Muscle of arm (tissue), 14 donors: ENCODE results near the gene POLG2. TPM values are rescaled to one million over a fixed set of nuclear protein-coding genes. Genes with fewer than 3 reads are reported as not detected.
A peak's percentile ranks its signal among the peaks of the same experiment; 100 is the strongest.

Experiments used
- DNase-seq: peaks from one replicate; pipeline ENCODE4 v3.0.0-alpha.2; 2013
- long read RNA-seq, 11 donors: transcript quantifications; one replicate each; lab custom pipeline, GENCODE V29; 2026
- polyA plus RNA-seq, 12 donors: library from polyadenylated mRNA; unstranded; fragments of 120-200 nt; gene quantifications; one replicate each; pipeline ENCODE4 v1.2.1, GENCODE V29; 2013; ENCODE audit not compliant: insufficient read length in 12 of 12

POLG2 gene
- 10 to 100 TPM in 11 of 12 donors, not detected in 1; 16.3 to 41.3 (median 25.5) TPM for polyA plus RNA-seq
- long read RNA-seq, donor 1, transcript POLG2-201 (8 exons, 1,564 nt) = major isoform, 5 of 8 reads
- long read RNA-seq, donor 1, partial matches to known transcripts = 0 of 8 reads
- long read RNA-seq, donor 1, other reads (novel, unspliced or antisense) = 0 of 8 reads
- long read RNA-seq, donor 2, transcript POLG2-201 (8 exons, 1,564 nt) = major isoform, 5 of 21 reads
- long read RNA-seq, donor 2, partial matches to known transcripts = 16 of 21 reads
- long read RNA-seq, donor 2, other reads (novel, unspliced or antisense) = 0 of 21 reads
- long read RNA-seq, donor 3, partial matches to known transcripts = 0 of 4 reads
- long read RNA-seq, donor 3, other reads (novel, unspliced or antisense) = 0 of 4 reads
- long read RNA-seq, donor 4, partial matches to known transcripts = 0 of 3 reads
- long read RNA-seq, donor 4, other reads (novel, unspliced or antisense) = 0 of 3 reads
- long read RNA-seq, donor 5, partial matches to known transcripts = 5 of 9 reads
- long read RNA-seq, donor 5, other reads (novel, unspliced or antisense) = 0 of 9 reads
- long read RNA-seq, donor 6, partial matches to known transcripts = 0 of 4 reads
- long read RNA-seq, donor 6, other reads (novel, unspliced or antisense) = 0 of 4 reads
- long read RNA-seq, donor 7, partial matches to known transcripts = 0 of 2 reads
- long read RNA-seq, donor 7, other reads (novel, unspliced or antisense) = 0 of 2 reads
- long read RNA-seq, donor 8, transcript POLG2-201 (8 exons, 1,564 nt) = major isoform, 7 of 10 reads
- long read RNA-seq, donor 8, partial matches to known transcripts = 0 of 10 reads
- long read RNA-seq, donor 8, other reads (novel, unspliced or antisense) = 0 of 10 reads
- long read RNA-seq, donor 9, partial matches to known transcripts = 0 of 2 reads
- long read RNA-seq, donor 9, other reads (novel, unspliced or antisense) = 0 of 2 reads
- long read RNA-seq, donor 10, transcript POLG2-201 (8 exons, 1,564 nt) = major isoform, 6 of 7 reads
- long read RNA-seq, donor 10, partial matches to known transcripts = 0 of 7 reads
- long read RNA-seq, donor 10, other reads (novel, unspliced or antisense) = 0 of 7 reads
- long read RNA-seq, donor 11, transcript POLG2-201 (8 exons, 1,564 nt) = major isoform, 6 of 7 reads
- long read RNA-seq, donor 11, partial matches to known transcripts = 0 of 7 reads
- long read RNA-seq, donor 11, other reads (novel, unspliced or antisense) = 0 of 7 reads

DNA sequence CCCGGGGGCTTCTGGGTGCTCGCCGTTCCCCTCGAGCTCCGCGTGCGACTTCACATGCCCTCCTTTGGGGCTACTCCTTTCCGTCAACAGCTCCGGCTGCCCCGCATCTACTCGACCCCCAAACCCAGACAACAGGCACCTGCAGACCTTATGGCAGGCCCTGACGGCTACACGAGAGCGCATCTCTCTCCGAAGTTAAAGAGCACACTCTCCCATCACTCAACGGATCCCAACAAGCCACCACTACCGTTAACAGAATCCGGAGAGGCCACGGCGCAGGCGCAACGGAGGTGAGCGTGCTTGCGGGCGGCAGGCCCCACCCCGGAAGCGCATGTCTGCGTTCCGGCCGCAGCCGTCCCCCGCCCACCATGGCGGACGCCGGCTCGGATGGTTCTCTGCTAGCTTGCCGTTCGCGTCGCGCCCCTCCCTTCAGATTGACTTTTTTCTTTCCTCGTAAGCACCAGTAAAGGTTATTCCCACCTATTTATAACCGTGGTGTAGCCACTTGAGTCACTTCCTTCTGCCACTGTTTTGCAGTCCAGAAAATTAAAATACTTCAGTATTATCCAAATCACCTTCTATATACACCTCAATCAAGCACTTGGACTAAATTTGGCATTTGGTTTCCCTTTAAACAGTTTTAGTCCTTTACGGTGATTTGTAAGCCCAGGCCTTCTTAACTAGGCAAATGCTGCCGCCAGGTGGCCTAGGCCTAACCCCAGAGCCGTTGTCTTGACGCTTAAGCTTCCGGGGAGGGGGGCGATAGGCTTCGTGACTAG, at the start of gene POLG2:
Gene POLG2 (minus strand): TSS at position 269 of the 779 bp plus-strand sequence. CDS start 86 bp downstream, at position 183.
- DNase-seq = peak; percentile 92

DNA sequence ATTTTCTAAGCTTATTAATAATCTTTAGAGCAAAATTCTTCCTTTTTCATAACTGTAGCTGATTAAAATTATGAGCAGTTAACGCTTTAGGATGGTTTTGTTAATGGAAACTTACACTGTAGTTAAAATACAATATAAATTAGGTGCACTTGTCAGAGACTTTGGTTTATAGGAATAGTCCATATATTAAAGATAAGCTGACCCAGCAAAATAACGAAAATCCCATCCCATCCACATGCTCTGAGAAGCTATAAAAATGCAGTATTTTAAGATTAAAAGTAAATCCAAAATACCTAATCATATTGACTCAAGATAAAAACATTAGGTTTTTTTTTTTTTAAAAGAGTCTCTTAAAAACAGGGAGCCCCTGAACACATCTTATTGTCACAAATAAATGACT, 47.9 kb upstream of the POLG2 start:
- no peak for DNase-seq

GRCh38 chr17:64540118-64540776, 43.4 kb upstream of the POLG2 start:
- DNase-seq = no peak

- no peak for DNase-seq
Measured at GRCh38 chr17:64538508-64539130, 41.8 kb upstream of the POLG2 start.

GRCh38 chr17:64537488-64537887, 40.6 kb upstream of the POLG2 start:
- no peak for DNase-seq

GRCh38 chr17:64536913-64537312, 40.1 kb upstream of the POLG2 start:
- DNase-seq = no peak

DNA sequence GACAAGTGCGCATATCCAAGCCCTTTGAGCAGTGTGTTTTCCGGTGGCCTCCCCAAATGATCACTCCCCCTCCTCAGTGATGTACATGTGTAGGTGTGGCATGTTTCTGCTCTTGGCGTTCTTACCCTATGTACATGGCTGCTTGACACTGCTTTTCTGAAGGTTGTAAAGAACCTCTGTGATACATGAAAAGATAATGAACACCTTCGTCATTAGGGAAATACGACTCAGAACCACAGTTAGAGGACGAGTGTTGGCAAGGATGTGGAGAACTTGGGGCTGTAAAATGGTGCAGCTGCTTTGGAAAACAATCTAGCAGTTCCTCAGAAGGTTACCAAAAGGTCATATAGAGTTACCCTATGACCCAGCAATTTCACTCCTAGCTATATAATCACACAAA, 38.5 kb upstream of the POLG2 start:
- no peak for DNase-seq

- no peak for DNase-seq
Measured at GRCh38 chr17:64534187-64534586, 37.3 kb upstream of the POLG2 start.

DNA sequence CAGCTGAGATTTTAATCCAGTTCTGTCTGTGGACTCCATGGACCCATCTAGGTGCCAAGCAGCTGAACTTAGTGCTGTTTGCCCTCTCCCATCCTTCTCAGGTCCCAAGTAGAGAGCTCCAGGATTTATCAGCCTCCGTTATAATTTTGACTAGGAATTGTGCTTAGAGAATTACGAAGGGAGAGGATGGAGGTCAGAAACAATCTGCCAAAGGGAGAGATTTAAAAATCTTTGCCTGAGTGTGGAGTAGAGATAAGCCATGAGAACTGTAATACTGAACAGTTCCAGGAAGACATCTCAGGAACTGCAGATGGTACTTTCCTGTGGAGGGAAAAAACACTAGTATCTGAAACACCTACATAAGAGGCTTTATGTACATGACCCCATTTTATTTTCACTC, 36.9 kb upstream of the POLG2 start:
- DNase-seq = no peak

- DNase-seq = no peak
Measured at GRCh38 chr17:64532409-64532808, 35.6 kb upstream of the POLG2 start.

GRCh38 chr17:64531955-64532371, 35.1 kb upstream of the POLG2 start:
- peak; percentile 17 for DNase-seq

- no peak for DNase-seq
Measured at GRCh38 chr17:64529221-64529620, 32.4 kb upstream of the POLG2 start.

- DNase-seq = no peak
Measured at GRCh38 chr17:64527914-64528313, 31.1 kb upstream of the POLG2 start.

- DNase-seq = no peak
Measured at GRCh38 chr17:64520359-64520758, 23.5 kb upstream of the POLG2 start.

- no peak for DNase-seq
Measured at GRCh38 chr17:64519601-64520000, 22.7 kb upstream of the POLG2 start.

DNA sequence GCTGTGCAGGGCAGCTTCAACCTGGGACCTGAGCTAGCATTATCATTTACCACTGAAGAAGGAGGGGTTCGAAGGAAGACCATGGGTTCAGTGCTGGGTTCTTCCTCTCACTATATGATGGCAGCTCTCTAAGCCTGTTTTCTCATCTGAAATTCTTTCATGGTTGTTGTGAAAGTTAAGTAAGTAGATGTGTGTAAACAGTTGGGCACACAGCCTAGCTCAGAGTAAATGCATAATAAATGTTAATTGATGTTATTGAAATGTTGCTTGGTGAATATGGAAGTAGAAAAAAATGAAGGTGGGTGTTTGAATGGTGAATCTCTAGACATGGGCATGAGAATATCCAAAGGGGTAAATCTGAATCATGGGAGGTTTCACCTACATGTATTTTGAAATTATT, 19.0 kb upstream of the POLG2 start:
- DNase-seq = no peak

- DNase-seq = no peak
Measured at GRCh38 chr17:64515419-64515818, 18.6 kb upstream of the POLG2 start.

GRCh38 chr17:64509179-64509578, 12.3 kb upstream of the POLG2 start:
- no peak for DNase-seq

GRCh38 chr17:64508683-64509082, 11.8 kb upstream of the POLG2 start:
- DNase-seq = no peak

- DNase-seq = peak; percentile 81
Measured at GRCh38 chr17:64507413-64507782, 10.5 kb upstream of the POLG2 start.
